Measurements from ENCODE around the gene DUSP2.

Gene DUSP2

GRCh38 chr2:96113367-96113677 is 31.9 kb downstream of the DUSP2 start:
- no peak for DNase-seq

GRCh38 chr2:96112501-96113366 is 32.5 kb downstream of the DUSP2 start:
- no peak for DNase-seq

GRCh38 chr2:96111823-96112500 is 33.3 kb downstream of the DUSP2 start:
- DNase-seq, result no peak

- DNase-seq, result no peak
Measured at GRCh38 chr2:96111257-96111640, 34.0 kb downstream of the DUSP2 start.

- DNase-seq, result no peak
Measured at GRCh38 chr2:96110621-96111256, 34.5 kb downstream of the DUSP2 start.

GRCh38 chr2:96109931-96110511 is 35.2 kb downstream of the DUSP2 start:
- no peak for DNase-seq

GRCh38 chr2:96109361-96109680 is 35.9 kb downstream of the DUSP2 start:
- no peak for DNase-seq

GRCh38 chr2:96108541-96109360 is 36.5 kb downstream of the DUSP2 start:
- DNase-seq, result peak; percentile 58

GRCh38 chr2:96108151-96108540 is 37.1 kb downstream of the DUSP2 start:
- DNase-seq, result peak; percentile 36

- DNase-seq, result no peak
Measured at GRCh38 chr2:96107708-96108065, 37.6 kb downstream of the DUSP2 start.

- no peak for DNase-seq
Measured at GRCh38 chr2:96106991-96107707, 38.1 kb downstream of the DUSP2 start.

GRCh38 chr2:96105994-96106715 is 39.1 kb downstream of the DUSP2 start:
- no peak for DNase-seq

- no peak for DNase-seq
Measured at GRCh38 chr2:96105152-96105915, 39.9 kb downstream of the DUSP2 start.

GRCh38 chr2:96104487-96104861 is 40.8 kb downstream of the DUSP2 start:
- DNase-seq, result no peak

GRCh38 chr2:96103761-96104486 is 41.3 kb downstream of the DUSP2 start:
- no peak for DNase-seq

- no peak for DNase-seq
Measured at GRCh38 chr2:96103187-96103601, 42.0 kb downstream of the DUSP2 start.

GRCh38 chr2:96102596-96103186 is 42.5 kb downstream of the DUSP2 start:
- DNase-seq, result no peak

- no peak for DNase-seq
Measured at GRCh38 chr2:96100893-96101304, 44.3 kb downstream of the DUSP2 start.

All from eye (tissue), 1 donor.